Brain microvascular endothelial cell (primary cell): ENCODE data around the gene SSBP2.

Source experiments
- DNase-seq: peaks from one replicate; pipeline ENCODE4 v3.0.0-alpha.2; 2020
- H3K27ac ChIP-seq: fragments of 250-450 bp; sonication (Bioruptor Pico); 2 replicates; pipeline ENCODE4 v1.5.1; 2020; ENCODE audit warnings: mild to moderate bottlenecking, moderate library complexity
- H3K27me3 ChIP-seq: fragments of 250-450 bp; sonication (Bioruptor Pico); replicated peaks from 2 replicates; pipeline ENCODE4 v1.5.1; 2020; ENCODE audit warnings: mild to moderate bottlenecking
- H3K36me3 ChIP-seq: fragments of 250-450 bp; sonication (Bioruptor Pico); replicated peaks from 2 replicates; pipeline ENCODE4 v1.5.1; 2020; ENCODE audit warnings: mild to moderate bottlenecking
- H3K4me3 ChIP-seq: 2 replicates; pipeline ENCODE4 v1.5.1; 2011; ENCODE audit warnings: low read depth, mild to moderate bottlenecking, control low read depth, low read length, moderate library complexity
- CTCF ChIP-seq: IDR thresholded peaks from 2 replicates; pipeline ENCODE4 v1.5.1; 2011; ENCODE audit warnings: low read depth, mild to moderate bottlenecking, moderate library complexity, low read length, control low read depth, inconsistent platforms; ENCODE audit errors: missing control alignments
- in situ Hi-C: cut with HindIII; loops from 2 replicates; pipeline ENCODE4 v1.10.0; 2017; ENCODE audit warnings: low sequenced_read_pairs, low pct_ligation_motif_present

SSBP2 gene

GRCh38 chr5:81519217-81519905, 231.5 kb downstream of the SSBP2 start:
- DNase-seq = no peak
- in situ Hi-C loops = no loop called here
- Histone ChIP-seq H3K36me3 (no peaks in the 10 kb centered on the region), H3K27ac (no peak overlapping the region), H3K27me3 (no peaks in the 10 kb centered on the region), H3K4me3 (no peak overlapping the region)
- no peak for TF ChIP-seq CTCF

GRCh38 chr5:81517462-81517861, 233.4 kb downstream of the SSBP2 start:
- no peak for TF ChIP-seq CTCF
- no peak for DNase-seq
- in situ Hi-C loops = no loop called here
- H3K36me3 ChIP-seq = no peaks in the 10 kb centered on the region
- H3K27ac ChIP-seq = no peak overlapping the region
- no peak overlapping the region for H3K4me3 ChIP-seq
- no peaks in the 10 kb centered on the region for H3K27me3 ChIP-seq

- in situ Hi-C loops = no loop called here
- no peak for TF ChIP-seq CTCF
- no peaks in the 10 kb centered on the region for H3K27me3 ChIP-seq
- no peak overlapping the region for H3K27ac ChIP-seq
- H3K36me3 ChIP-seq = no peaks in the 10 kb centered on the region
- H3K4me3 ChIP-seq = no peak overlapping the region
- no peak for DNase-seq
Observed at GRCh38 chr5:81516091-81516490, 234.8 kb downstream of the SSBP2 start.

GRCh38 chr5:81513982-81514381, 236.9 kb downstream of the SSBP2 start:
- no peak for TF ChIP-seq CTCF
- in situ Hi-C loops = no loop called here
- DNase-seq = no peak

GRCh38 chr5:81513473-81513872, 237.4 kb downstream of the SSBP2 start:
- Histone ChIP-seq H3K4me3 (no peak overlapping the region), H3K27me3 (no peaks in the 10 kb centered on the region), H3K27ac (no peak overlapping the region), H3K36me3 (no peaks in the 10 kb centered on the region)
- in situ Hi-C loops = no loop called here
- TF ChIP-seq CTCF = no peak
- no peak for DNase-seq

More at GRCh38 chr5:81513982-81514381, 236.9 kb downstream of the SSBP2 start:
- no peaks in the 10 kb centered on the region for H3K36me3 ChIP-seq
- H3K27ac ChIP-seq = no peak overlapping the region
- no peak overlapping the region for H3K4me3 ChIP-seq
- H3K27me3 ChIP-seq = no peaks in the 10 kb centered on the region

- Histone ChIP-seq H3K27ac (no peak overlapping the region), H3K36me3 (no peaks in the 10 kb centered on the region), H3K27me3 (no peaks in the 10 kb centered on the region), H3K4me3 (no peak overlapping the region)
- in situ Hi-C loops = no loop called here
- peak; percentile 87 for DNase-seq
- TF ChIP-seq CTCF = peak; percentile 92
Observed at GRCh38 chr5:81506900-81507588, 243.9 kb downstream of the SSBP2 start.
